Vagina (tissue), 2 donors: ENCODE data around the gene SPEF1. TPM values are rescaled to one million over a fixed set of nuclear protein-coding genes. Genes with fewer than 3 reads are reported as not detected.
"Not testable (repeated sequence)": the region's sequence is repeated elsewhere in the genome, so short reads cannot be mapped to it uniquely, and the experiment has no call there.

Experiments
- DNase-seq, 2 donors: peaks; one replicate each; pipeline ENCODE4 v3.0.0-alpha.2; 2017; ENCODE audit errors: extremely low spot score in 2 of 2
- H3K27ac ChIP-seq: fragments of 200-600 bp; sonication (generic); one replicate; pipeline ENCODE4 v1.5.1; 2019
- H3K27me3 ChIP-seq: fragments of 200-600 bp; sonication (generic); one replicate; pipeline ENCODE4 v1.5.1; 2019
- H3K36me3 ChIP-seq, 2 donors: fragments of 200-600 bp; sonication (generic); one replicate each; pipeline ENCODE4 v1.5.1; 2017 to 2019
- H3K4me1 ChIP-seq: fragments of 200-600 bp; sonication (generic); one replicate; pipeline ENCODE4 v1.5.1; 2019
- H3K4me3 ChIP-seq, 2 donors: fragments of 200-600 bp; sonication (generic); 1 replicate in 1 of 2; 2 replicates in 1 of 2; pipeline ENCODE4 v1.5.1; 2016 to 2019
- H3K9me3 ChIP-seq: fragments of 200-600 bp; sonication (generic); one replicate; pipeline ENCODE4 v1.5.1; 2019
- CTCF ChIP-seq, 3 experiments: fragments of 450-650 bp in 2 of 3; fragments of 200-600 bp in 1 of 3; sonication (generic) in 1 of 3; IDR thresholded peaks; one replicate each; pipeline ENCODE4 v1.5.1; 2017 to 2019; ENCODE audit warnings: antibody characterized with exemption in 3 of 3, mild to moderate bottlenecking in 2 of 3, moderate library complexity in 2 of 3
- POLR2A ChIP-seq, 2 donors: fragments of 450-650 bp; IDR thresholded peaks; one replicate each; pipeline ENCODE4 v1.6.1; 2017; ENCODE audit warnings: antibody characterized with exemption in 2 of 2, mild to moderate bottlenecking in 2 of 2, moderate library complexity in 2 of 2
- POLR2AphosphoS5 ChIP-seq, 2 donors: sonication (generic); formaldehyde crosslinking; IDR thresholded peaks; one replicate each; pipeline ENCODE4 v1.9.0; 2017; ENCODE audit warnings: antibody characterized with exemption in 2 of 2, mild to moderate bottlenecking in 2 of 2, low read depth in 1 of 2; ENCODE audit not compliant: insufficient read depth in 1 of 2
- intact Hi-C: fragments of 100-400 bp; cut with DNase I; formaldehyde crosslinking; loops from one replicate; pipeline ENCODE4 v1.15.1; 2023
- total RNA-seq: library from RNA; depleted of rRNA; stranded (reverse); fragments of >200 nt; gene quantifications from one replicate; pipeline ENCODE4 v1.2.3, GENCODE V29; 2016

Gene SPEF1
- total RNA-seq = not detected

GRCh38 chr20:3781153-3781910 is at the start of gene SPEF1:
Gene SPEF1 (minus strand): TSS chr20:3781448. CDS start chr20:3781287, 161 bp downstream.
- Histone ChIP-seq H3K4me3 (peak within 1 kb of the TSS in 1 of 2 donors; percentile 39), H3K4me1 (peaks cover 67% of the 10 kb centered on the region), H3K27me3 (no peaks in the 10 kb centered on the region), H3K27ac (peak within 1 kb of the TSS; percentile 64), H3K36me3 (peaks cover 0 to 6% of the 10 kb centered on the region in 2 donors), H3K9me3 (no peaks in the 10 kb centered on the region)
- TF ChIP-seq POLR2A (IDR thresholded peaks at IDR 0.05) (no peak), CTCF (IDR thresholded peaks at IDR 0.05) (peak in 1 of 3 experiments; percentile 46), POLR2AphosphoS5 (IDR thresholded peaks at IDR 0.05; ENCODE audit: insufficient read depth in 1 of 2, low read depth in 1 of 2) (peak in 1 of 2 donors; percentile 80)
- peak in 1 of 2 donors; percentile 91 for DNase-seq
- intact Hi-C loops = no loop called here

GRCh38 chr20:3829891-3830290 is 48.6 kb upstream of the SPEF1 start:
- H3K4me3 ChIP-seq, H3K9me3 ChIP-seq, H3K36me3 ChIP-seq, H3K27me3 ChIP-seq, DNase-seq, H3K27ac ChIP-seq, intact Hi-C loops, H3K4me1 ChIP-seq: not testable (repeated sequence)

- TF ChIP-seq CTCF (IDR thresholded peaks at IDR 0.05) = no peak
- no peak for TF ChIP-seq POLR2A (IDR thresholded peaks at IDR 0.05)
- no peak for TF ChIP-seq POLR2AphosphoS5 (IDR thresholded peaks at IDR 0.05; ENCODE audit: insufficient read depth in 1 of 2, low read depth in 1 of 2)
- H3K4me1 ChIP-seq = no peaks in the 10 kb centered on the region
- intact Hi-C loops = no loop called here
- no peaks in the 10 kb centered on the region for H3K9me3 ChIP-seq
- DNase-seq = no peak
- no peak overlapping the region for H3K27ac ChIP-seq
- peaks cover 0 to 8% of the 10 kb centered on the region in 2 donors for H3K36me3 ChIP-seq
- H3K4me3 ChIP-seq = no peak overlapping the region
- H3K27me3 ChIP-seq = no peaks in the 10 kb centered on the region
These were observed 47.5 kb upstream of the SPEF1 start for GRCh38 chr20:3828798-3829197.

GRCh38 chr20:3826420-3826819 is 45.2 kb upstream of the SPEF1 start:
- no peak for DNase-seq

GRCh38 chr20:3825526-3825925 is 44.3 kb upstream of the SPEF1 start:
- H3K36me3 ChIP-seq = peaks cover 0 to 21% of the 10 kb centered on the region in 2 donors
- intact Hi-C loops = no loop called here

More at GRCh38 chr20:3826420-3826819, 45.2 kb upstream of the SPEF1 start:
- Histone ChIP-seq H3K4me3 (no peak overlapping the region), H3K9me3 (no peaks in the 10 kb centered on the region), H3K27ac (no peak overlapping the region), H3K27me3 (no peaks in the 10 kb centered on the region), H3K4me1 (peaks cover 6% of the 10 kb centered on the region), H3K36me3 (peaks cover 0 to 21% of the 10 kb centered on the region in 2 donors)
- intact Hi-C loops = no loop called here
- no peak for TF ChIP-seq CTCF (IDR thresholded peaks at IDR 0.05)
- TF ChIP-seq POLR2AphosphoS5 (IDR thresholded peaks at IDR 0.05; ENCODE audit: insufficient read depth in 1 of 2, low read depth in 1 of 2) = no peak
- no peak for TF ChIP-seq POLR2A (IDR thresholded peaks at IDR 0.05)

More at GRCh38 chr20:3825526-3825925, 44.3 kb upstream of the SPEF1 start:
- peaks cover 13% of the 10 kb centered on the region for H3K4me1 ChIP-seq
- TF ChIP-seq POLR2AphosphoS5 (IDR thresholded peaks at IDR 0.05; ENCODE audit: insufficient read depth in 1 of 2, low read depth in 1 of 2) (no peak), CTCF (IDR thresholded peaks at IDR 0.05) (no peak), POLR2A (IDR thresholded peaks at IDR 0.05) (no peak)
- H3K4me3 ChIP-seq = no peak overlapping the region
- no peaks in the 10 kb centered on the region for H3K9me3 ChIP-seq
- DNase-seq = no peak
- H3K27ac ChIP-seq = no peak overlapping the region
- no peaks in the 10 kb centered on the region for H3K27me3 ChIP-seq
